Activated CD4-positive, alpha-beta T cell treated with anti-CD3 and anti-CD28 coated beads for 24 hours (primary cell): ENCODE measurements around the gene ZKSCAN4.
A peak's percentile ranks its signal among the peaks of the same experiment; 100 is the strongest.

Experiments
- DNase-seq, 2 donors: peaks; one replicate each; pipeline ENCODE4 v3.0.0-alpha.2; 2020; ENCODE audit warnings: low read depth in 2 of 2

The ZKSCAN4 gene

GRCh38 chr6:28250747-28251146 lies 1.3 kb downstream of the ZKSCAN4 start:
- DNase-seq, result no peak

- DNase-seq, result no peak
These were observed 3.2 kb downstream of the ZKSCAN4 start for GRCh38 chr6:28248916-28249315.

- DNase-seq, result no peak
These were observed 6.7 kb downstream of the ZKSCAN4 start for GRCh38 chr6:28245206-28245941.

- no peak for DNase-seq
These were observed 8.1 kb downstream of the ZKSCAN4 start for GRCh38 chr6:28243946-28244345.

GRCh38 chr6:28240471-28240870 lies 11.6 kb downstream of the ZKSCAN4 start:
- DNase-seq, result no peak

- DNase-seq, result no peak
These were observed 12.4 kb downstream of the ZKSCAN4 start for GRCh38 chr6:28239636-28240035.

- DNase-seq, result no peak
These were observed 16.1 kb downstream of the ZKSCAN4 start for GRCh38 chr6:28235912-28236452.

GRCh38 chr6:28232785-28233184 lies 19.3 kb downstream of the ZKSCAN4 start:
- DNase-seq, result no peak

- no peak for DNase-seq
These were observed 25.6 kb downstream of the ZKSCAN4 start for GRCh38 chr6:28226460-28226859.

GRCh38 chr6:28225056-28225834 lies 26.8 kb downstream of the ZKSCAN4 start, which contains the start of gene ZSCAN9:
Gene ZSCAN9, plus strand, starts transcription at chr6:28225275. Its CDS starts 1,810 bp downstream, at chr6:28227085.
- DNase-seq, result no peak

GRCh38 chr6:28224131-28225055 lies 27.7 kb downstream of the ZKSCAN4 start:
- no peak for DNase-seq

- DNase-seq, result no peak
These were observed 31.6 kb downstream of the ZKSCAN4 start for GRCh38 chr6:28220257-28221133.

- DNase-seq, result no peak
These were observed 33.5 kb downstream of the ZKSCAN4 start for GRCh38 chr6:28218312-28219248.

- DNase-seq, result no peak
These were observed 34.2 kb downstream of the ZKSCAN4 start for GRCh38 chr6:28217890-28218289.

GRCh38 chr6:28215425-28215824 lies 36.6 kb downstream of the ZKSCAN4 start:
- DNase-seq, result no peak

GRCh38 chr6:28213213-28213523 lies 38.9 kb downstream of the ZKSCAN4 start:
- no peak for DNase-seq

- peak; percentile 39 to 65 for DNase-seq
These were observed 39.4 kb downstream of the ZKSCAN4 start for GRCh38 chr6:28212510-28213212.

- no peak for DNase-seq
These were observed 40.1 kb downstream of the ZKSCAN4 start for GRCh38 chr6:28211840-28212509.
